GM20000 (cell line): ENCODE results near the gene TYK2.
"Not testable (repeated sequence)": the region's sequence is repeated elsewhere in the genome, so short reads cannot be mapped to it uniquely, and the experiment has no call there.

ENCODE experiments used
- DNase-seq: peaks from one replicate; pipeline ENCODE4 v3.0.0; 2012; ENCODE audit warnings: low spot score
- CTCF ChIP-seq: IDR thresholded peaks from 2 replicates; pipeline ENCODE4 v1.5.1; 2012; ENCODE audit warnings: mild to moderate bottlenecking, control low read depth; ENCODE audit errors: extremely low read depth, missing control alignments

TYK2 gene

DNA sequence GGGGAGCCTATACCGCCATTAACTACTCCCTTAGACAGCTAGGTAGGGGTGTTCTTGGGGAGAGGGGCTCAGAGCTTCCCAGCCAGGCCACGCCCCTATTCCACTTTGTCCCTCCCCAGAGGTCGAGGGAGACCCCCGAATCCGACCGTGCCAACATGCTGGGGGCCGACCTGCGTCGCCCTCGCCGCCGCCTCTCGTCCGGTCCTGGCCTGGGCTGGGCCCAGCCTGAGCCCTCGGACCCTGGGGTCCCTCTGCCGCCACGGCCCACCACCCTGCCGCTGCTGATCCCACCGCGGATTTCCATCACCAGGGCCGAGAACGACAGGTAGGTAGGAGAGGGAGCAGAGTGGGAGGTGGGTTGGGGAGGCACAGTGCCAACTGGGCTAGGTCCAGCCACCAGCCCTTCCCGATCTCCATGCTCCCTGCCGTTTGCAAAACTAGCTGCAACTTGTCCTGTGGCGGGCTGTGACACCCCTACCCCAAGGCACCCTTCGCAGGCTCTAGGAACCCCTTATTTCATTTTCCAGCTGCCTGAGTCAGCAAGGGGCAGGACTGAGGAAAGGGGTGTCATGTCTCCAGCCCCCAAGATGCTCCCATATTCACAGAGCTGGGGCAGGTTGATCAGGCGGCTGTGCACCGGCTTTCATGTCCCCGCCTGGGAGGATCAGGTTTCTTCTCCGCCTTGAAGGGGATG lies 37.3 kb upstream of the TYK2 start:
- TF ChIP-seq CTCF, result no peak
- DNase-seq, result no peak

DNA sequence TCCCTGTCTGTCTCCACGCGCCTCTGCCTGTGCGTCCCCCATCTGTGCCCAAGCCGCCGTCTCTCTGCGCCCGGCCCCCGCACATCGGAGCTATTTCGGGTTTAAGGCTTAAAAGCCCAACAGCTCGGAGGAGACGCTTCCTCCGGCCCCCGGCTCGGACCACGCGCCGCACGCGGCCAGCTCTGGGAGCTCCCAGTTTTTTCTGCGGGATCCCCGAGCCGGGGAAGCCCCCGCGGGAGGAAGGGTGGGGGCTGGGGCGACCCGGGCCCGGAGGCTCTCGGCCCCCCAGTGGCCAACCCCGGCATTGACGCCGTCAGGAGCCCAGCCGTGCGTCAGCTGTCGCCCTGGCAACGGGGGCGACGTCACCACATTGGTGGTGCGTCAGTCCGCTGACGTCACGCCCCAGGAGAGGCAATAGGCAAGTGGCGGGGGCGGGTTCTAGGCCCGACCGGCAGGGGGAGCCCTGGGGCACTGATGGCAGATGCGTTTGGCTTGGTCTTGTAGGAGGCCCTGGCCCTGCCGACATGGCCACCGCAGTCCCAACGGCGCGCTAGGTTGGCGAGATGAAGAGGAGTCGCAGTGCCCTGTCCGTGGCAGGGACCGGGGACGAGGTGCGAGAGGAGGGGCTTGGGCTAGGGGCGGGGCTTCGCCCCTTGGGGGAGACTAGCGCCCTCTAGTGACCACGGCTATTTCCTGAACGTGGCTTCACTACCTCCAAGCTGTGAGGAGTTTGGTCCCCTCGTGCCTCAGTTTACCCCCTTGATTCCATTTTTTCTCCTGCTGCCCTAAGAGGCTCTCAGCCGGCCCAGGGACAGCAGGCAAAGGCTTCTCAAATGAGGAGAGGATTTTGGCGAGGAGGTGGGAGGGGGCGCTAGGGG lies 36.2 kb upstream of the TYK2 start:
- peak; percentile 73 for TF ChIP-seq CTCF
- DNase-seq, result peak; percentile 94

DNA sequence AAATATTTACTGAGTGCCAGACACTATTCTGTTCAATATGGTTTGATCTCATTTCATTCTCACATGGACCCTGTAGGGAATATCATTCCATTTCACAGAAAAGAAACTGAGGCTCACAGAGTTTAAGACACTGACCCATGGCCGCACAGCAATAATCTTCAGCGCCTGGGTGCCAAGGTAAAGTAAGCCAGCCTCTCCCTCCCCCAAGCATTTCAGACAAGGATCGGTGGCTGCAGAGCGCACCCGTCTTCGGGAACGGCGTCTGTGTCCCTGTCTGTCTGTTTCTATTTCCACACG lies 35.7 kb upstream of the TYK2 start:
- no peak for DNase-seq
- no peak for TF ChIP-seq CTCF

DNA sequence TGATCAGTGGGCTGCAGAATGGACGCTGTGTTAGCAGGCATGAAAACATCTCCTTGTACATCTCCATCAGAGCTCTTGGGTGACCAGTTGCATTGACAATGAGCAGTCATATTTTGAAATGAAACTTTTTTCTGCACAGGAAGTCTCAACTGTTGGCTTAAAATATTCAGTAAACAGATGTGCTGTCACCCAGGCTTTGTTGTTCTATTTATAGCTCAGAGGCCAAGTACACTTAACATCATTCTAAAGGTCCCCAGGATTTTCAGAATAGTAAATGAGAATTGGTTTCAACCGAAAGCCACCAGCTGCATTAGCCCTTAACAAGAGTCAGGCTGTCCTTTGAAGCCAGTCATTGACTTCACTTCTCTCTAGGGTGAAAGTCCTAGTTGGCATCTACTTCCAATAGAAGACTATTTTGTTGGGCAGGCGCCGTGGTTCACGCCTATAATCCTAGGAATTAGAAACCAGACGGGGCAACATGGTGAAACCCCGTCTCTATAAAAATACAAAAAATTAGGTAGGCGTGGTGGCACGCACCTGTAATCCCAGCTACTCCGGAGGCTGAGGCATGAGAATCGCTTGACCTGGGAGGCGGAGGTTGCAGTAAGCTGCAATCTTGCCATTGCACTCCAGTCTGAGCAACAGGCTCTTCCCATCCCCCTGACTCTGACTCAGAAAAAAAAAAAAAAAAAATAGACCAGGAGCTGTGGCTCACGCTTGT lies 32.0 kb upstream of the TYK2 start:
- DNase-seq, result no peak
- no peak for TF ChIP-seq CTCF

DNA sequence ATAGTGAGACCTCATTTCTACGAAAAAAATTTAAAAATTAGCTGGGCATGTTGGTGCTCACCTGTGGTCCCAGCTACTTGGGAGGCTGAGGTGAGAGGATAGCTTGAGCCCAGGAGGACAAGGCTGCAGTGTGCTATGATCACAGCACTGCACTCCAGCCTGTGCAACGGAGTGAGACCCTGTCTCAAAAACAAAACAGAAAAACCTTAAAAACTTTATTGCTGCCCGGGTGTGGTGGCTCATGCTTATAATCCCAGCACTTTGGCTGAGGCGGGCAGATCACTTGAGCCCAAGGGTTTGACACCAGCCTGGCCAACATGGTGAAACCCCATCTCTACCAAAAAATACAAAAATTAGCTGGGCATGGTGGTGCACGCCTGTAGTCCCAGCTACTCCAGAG lies 30.9 kb upstream of the TYK2 start:
- DNase-seq, result not testable (repeated sequence)

DNA sequence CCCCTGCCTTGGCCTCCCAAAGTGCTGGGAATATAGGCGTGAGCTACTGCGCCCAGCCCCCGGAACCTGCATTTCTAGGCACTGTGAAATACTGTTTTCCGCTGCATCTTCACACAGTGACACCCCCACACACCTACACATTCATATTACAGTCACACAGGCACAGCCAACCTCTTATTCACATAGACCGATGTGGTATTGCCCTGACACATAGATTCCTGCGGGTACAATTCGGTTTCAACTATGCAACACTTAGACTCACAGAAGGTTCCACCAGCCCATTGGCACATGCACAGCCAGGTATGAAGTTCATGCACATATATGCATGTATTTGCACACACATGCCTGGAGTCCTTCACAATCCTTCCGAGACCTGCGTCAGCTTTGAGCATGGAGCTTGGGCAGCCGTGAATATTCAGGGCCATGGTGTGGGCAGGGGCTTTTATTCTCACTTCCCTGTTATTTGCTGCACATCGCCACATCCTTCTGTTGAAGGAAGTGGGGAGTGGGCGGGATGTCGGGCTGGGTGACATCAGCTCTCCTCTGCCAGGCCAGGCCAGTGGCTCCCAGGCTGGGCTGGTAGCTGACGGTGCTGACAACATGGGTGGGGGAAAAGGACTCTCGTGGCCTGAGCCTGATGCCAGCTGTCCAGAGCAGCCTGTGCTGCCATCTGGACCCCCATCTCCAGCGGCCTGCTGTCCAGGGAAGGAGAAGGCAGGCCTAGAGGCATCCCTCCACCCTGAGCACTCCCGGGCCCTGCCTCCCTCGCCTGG lies 28.3 kb upstream of the TYK2 start:
- TF ChIP-seq CTCF, result no peak

GRCh38 chr19:10407096-10407495 lies 26.7 kb upstream of the TYK2 start:
- DNase-seq, result no peak
- no peak for TF ChIP-seq CTCF

More for the DNA sequence above, 28.3 kb upstream of the TYK2 start:
- no peak for DNase-seq
